C4-2B (cell line): Measurements from ENCODE around the gene RDH13.

ENCODE experiments used
- ZFX ChIP-seq: fragments of 450-650 bp; IDR thresholded peaks from 2 replicates; pipeline ENCODE4 v1.6.1; 2017
- TF ChIP-seq, protein P1 (sequence below): fragments of 450-650 bp; conservative IDR thresholded peaks from 2 replicates; pipeline ENCODE4 v1.5.1; 2017; ENCODE audit warnings: mild to moderate bottlenecking

DNA sequence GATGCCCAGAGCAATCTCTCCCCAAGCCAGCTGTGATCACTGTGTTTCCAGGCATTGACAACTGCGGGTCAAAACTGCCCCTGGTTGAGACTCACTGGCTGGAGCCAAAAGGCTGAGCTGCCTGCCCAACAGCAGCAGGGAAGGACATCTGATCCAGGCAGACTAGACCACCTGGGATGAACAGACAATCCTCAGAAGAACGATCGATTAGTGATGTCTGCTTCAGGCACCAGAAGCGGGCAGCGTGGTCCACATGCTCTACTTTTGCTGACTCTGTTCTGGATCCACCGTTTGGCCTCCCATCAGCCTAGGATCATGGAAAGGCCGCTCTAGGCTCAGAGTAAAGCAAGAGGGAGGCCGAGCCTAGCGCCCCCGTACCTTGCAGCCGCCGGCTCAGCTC is 15.0 kb downstream of the RDH13 start:
- TF ChIP-seq, protein P1, sequence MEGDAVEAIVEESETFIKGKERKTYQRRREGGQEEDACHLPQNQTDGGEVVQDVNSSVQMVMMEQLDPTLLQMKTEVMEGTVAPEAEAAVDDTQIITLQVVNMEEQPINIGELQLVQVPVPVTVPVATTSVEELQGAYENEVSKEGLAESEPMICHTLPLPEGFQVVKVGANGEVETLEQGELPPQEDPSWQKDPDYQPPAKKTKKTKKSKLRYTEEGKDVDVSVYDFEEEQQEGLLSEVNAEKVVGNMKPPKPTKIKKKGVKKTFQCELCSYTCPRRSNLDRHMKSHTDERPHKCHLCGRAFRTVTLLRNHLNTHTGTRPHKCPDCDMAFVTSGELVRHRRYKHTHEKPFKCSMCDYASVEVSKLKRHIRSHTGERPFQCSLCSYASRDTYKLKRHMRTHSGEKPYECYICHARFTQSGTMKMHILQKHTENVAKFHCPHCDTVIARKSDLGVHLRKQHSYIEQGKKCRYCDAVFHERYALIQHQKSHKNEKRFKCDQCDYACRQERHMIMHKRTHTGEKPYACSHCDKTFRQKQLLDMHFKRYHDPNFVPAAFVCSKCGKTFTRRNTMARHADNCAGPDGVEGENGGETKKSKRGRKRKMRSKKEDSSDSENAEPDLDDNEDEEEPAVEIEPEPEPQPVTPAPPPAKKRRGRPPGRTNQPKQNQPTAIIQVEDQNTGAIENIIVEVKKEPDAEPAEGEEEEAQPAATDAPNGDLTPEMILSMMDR = no peak
- no peak for TF ChIP-seq ZFX
